PFSK-1 (cell line): Measurements from ENCODE around the gene DDT.

ENCODE experiments used
- FOXP2 ChIP-seq: optimal IDR thresholded peaks from 2 replicates; pipeline ENCODE3; 2011; ENCODE audit warnings: borderline replicate concordance, control low read depth, inconsistent platforms; ENCODE audit not compliant: insufficient read depth; ENCODE audit errors: extremely low read length, extremely low read depth
- POLR2AphosphoS5 ChIP-seq: IDR thresholded peaks from 2 replicates; pipeline ENCODE4 v1.6.1; 2012; ENCODE audit warnings: low read depth, mild to moderate bottlenecking, control low read depth, low read length, moderate library complexity
- REST ChIP-seq, 2 experiments: IDR thresholded peaks; 2 replicates each; pipeline versions ENCODE4 v1.6.1 to v1.8.0; 2011 to 2012; ENCODE audit warnings: low read depth in 2 of 2, low read length in 2 of 2, control low read depth in 1 of 2, inconsistent platforms in 1 of 2, mild to moderate bottlenecking in 1 of 2, moderate library complexity in 1 of 2; ENCODE audit not compliant: insufficient read depth in 1 of 2
- SIN3A ChIP-seq: IDR thresholded peaks from 2 replicates; pipeline ENCODE4 v1.6.1; 2012; ENCODE audit warnings: mild to moderate bottlenecking, low read length, moderate library complexity, borderline replicate concordance; ENCODE audit not compliant: insufficient read depth
- TAF1 ChIP-seq: IDR thresholded peaks from 2 replicates; pipeline ENCODE4 v1.6.1; 2012; ENCODE audit warnings: low read length, control low read depth, borderline replicate concordance; ENCODE audit not compliant: insufficient read depth

DDT gene

GRCh38 chr22:24006207-24006913 is 32.1 kb upstream of the DDT start:
- TF ChIP-seq SIN3A = no peak

- TF ChIP-seq SIN3A (no peak), FOXP2 (no peak), POLR2AphosphoS5 (no peak), TAF1 (no peak), REST (IDR thresholded peaks at IDR 0.05; ENCODE audit: insufficient read depth in 1 of 2, low read depth in 2 of 2, low read length in 2 of 2) (no peak)
Observed at GRCh38 chr22:24005201-24005600, 31.0 kb upstream of the DDT start, which contains the start of gene GSTT4. Gene GSTT4, minus strand, starts transcription at chr22:24005453. Its CDS starts 97 bp downstream, at chr22:24005356.

DNA sequence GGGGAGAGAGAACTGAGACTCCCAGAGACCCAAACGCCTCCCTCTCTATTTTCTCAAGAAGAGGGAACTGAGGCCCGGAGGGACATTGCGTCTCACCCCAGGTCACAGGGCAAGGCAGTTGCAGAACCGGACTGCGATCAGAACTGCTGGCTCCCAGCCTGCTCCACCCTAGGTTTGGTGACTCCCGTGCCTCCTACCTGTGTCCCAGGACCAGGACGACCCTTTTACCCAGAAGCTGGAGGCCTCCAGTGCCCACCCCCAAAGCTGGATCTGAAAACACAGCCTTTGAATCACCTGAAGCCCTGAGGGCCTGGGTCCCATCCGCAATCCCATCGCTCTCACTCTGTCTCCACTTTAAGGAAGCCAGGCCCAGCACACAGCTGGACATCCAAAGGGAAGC is 29.6 kb upstream of the DDT start:
- TF ChIP-seq REST (IDR thresholded peaks at IDR 0.05; ENCODE audit: insufficient read depth in 1 of 2, low read depth in 2 of 2, low read length in 2 of 2) = no peak
- no peak for TF ChIP-seq TAF1
- TF ChIP-seq POLR2AphosphoS5 = no peak
- no peak for TF ChIP-seq SIN3A
- TF ChIP-seq FOXP2 = no peak

DNA sequence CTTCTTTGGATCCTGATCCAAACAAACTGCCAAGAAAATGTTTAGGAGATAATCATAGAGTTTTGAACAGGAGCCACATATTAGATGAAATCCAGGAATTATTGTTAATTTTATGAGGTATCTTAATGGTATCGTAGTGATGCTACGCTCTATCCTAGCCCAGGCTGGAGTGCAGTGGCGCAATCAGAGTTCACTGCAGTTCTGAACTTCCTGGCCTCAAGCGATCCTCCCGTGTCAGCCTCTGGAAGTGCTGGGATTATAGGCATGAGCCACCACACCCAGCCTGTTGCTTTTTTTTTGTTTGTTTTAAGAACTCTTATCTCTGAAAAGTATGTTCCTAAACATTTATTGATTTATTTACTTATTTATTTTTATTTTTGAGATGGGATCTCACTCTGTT is 28.6 kb upstream of the DDT start:
- no peak for TF ChIP-seq REST (IDR thresholded peaks at IDR 0.05; ENCODE audit: insufficient read depth in 1 of 2, low read depth in 2 of 2, low read length in 2 of 2)

- no peak for TF ChIP-seq SIN3A
- TF ChIP-seq REST (IDR thresholded peaks at IDR 0.05; ENCODE audit: insufficient read depth in 1 of 2, low read depth in 2 of 2, low read length in 2 of 2) = no peak
- TF ChIP-seq TAF1 = no peak
- no peak for TF ChIP-seq FOXP2
- TF ChIP-seq POLR2AphosphoS5 = no peak
Observed at GRCh38 chr22:24002272-24002671, 28.0 kb upstream of the DDT start.
